ENCODE data around the gene KAZN. TPM values are rescaled to one million over a fixed set of nuclear protein-coding genes. Genes with fewer than 3 reads are reported as not detected.

The KAZN gene
- polyA plus RNA-seq, 1 experiment: 3.7 TPM

DNA sequence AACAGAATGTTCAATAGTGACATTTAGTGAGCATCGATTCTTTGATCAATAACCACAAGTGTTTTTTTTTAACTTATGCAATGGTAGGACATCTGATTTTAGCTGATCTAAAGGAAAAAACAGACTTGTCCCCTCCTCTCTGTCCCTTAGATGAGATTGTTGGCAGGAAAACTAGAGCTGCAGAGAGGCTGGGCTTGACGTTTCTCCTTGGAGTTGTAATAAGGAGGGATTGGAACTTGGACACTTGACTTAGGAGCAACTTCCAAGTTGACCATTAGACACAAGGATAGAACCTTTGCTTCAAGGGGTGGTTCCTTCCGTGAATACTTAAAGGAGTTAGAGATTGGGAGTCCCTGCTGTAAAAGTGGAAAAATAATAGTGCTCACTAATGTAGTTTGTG lies 49.9 kb downstream of the KAZN start:
- TF ChIP-seq CTCF (IDR thresholded peaks at IDR 0.05; ENCODE audit: low read depth, low read length): no peak
- Histone ChIP-seq H3K27me3 (ENCODE audit: control insufficient read depth, insufficient read depth, low read length) (no peaks in the 10 kb centered on the region), H3K9me3 (ENCODE audit: control insufficient read depth, insufficient read depth, low read length) (peaks cover 3% of the 10 kb centered on the region; the same call in 1 of the 2 replicates), H3K4me3 (ENCODE audit: low read depth, low read length) (no peak overlapping the region), H3K27ac (ENCODE audit: low read depth, low read length) (no peak overlapping the region)
- ChIA-PET CTCF (no interaction called here), POLR2A (no interaction called here)
- DNase-seq (ENCODE audit: low read depth, low spot score): no peak

GRCh38 chr1:14648896-14649855 lies 50.7 kb downstream of the KAZN start:
- Histone ChIP-seq H3K27ac (ENCODE audit: low read depth, low read length) (no peak overlapping the region), H3K4me3 (ENCODE audit: low read depth, low read length) (no peak overlapping the region), H3K9me3 (ENCODE audit: control insufficient read depth, insufficient read depth, low read length) (peaks cover 3% of the 10 kb centered on the region; the same call in 1 of the 2 replicates), H3K27me3 (ENCODE audit: control insufficient read depth, insufficient read depth, low read length) (no peaks in the 10 kb centered on the region)
- TF ChIP-seq CTCF (IDR thresholded peaks at IDR 0.05; ENCODE audit: low read depth, low read length): no peak
- DNase-seq (ENCODE audit: low read depth, low spot score): no peak
- CTCF ChIA-PET: no interaction called here
- POLR2A ChIA-PET: no interaction called here

GRCh38 chr1:14649976-14650375 lies 51.5 kb downstream of the KAZN start:
- DNase-seq (ENCODE audit: low read depth, low spot score): no peak
- H3K27me3 ChIP-seq (ENCODE audit: control insufficient read depth, insufficient read depth, low read length): no peaks in the 10 kb centered on the region
- no peak overlapping the region for H3K27ac ChIP-seq (ENCODE audit: low read depth, low read length)
- no peak for TF ChIP-seq CTCF (IDR thresholded peaks at IDR 0.05; ENCODE audit: low read depth, low read length)
- H3K4me3 ChIP-seq (ENCODE audit: low read depth, low read length): no peak overlapping the region
- ChIA-PET POLR2A (no interaction called here), CTCF (no interaction called here)
- H3K9me3 ChIP-seq (ENCODE audit: control insufficient read depth, insufficient read depth, low read length): peaks cover 3% of the 10 kb centered on the region; the same call in 1 of the 2 replicates

DNA sequence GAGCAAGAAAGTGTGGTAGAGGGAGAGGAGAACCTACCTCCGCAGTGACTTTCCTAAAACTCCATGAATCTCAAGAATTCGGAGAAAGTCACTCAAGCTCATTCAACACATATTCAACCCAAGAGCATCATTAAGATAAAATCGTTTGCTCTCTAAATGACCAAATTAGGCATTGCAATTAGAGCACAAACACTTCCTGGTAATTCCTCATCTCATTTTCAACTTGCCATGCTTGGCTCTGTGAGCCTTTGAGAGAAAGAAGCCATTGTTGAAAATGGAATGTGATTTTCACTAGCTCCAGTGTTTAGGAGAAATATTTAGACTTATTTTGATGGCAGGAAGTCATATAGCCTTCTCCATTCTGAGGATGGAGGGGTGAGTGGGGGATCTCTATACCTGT lies 52.5 kb downstream of the KAZN start:
- DNase-seq (ENCODE audit: low read depth, low spot score): no peak
- CTCF ChIA-PET: no interaction called here
- no peak overlapping the region for H3K27ac ChIP-seq (ENCODE audit: low read depth, low read length)
- POLR2A ChIA-PET: no interaction called here
- no peaks in the 10 kb centered on the region for H3K27me3 ChIP-seq (ENCODE audit: control insufficient read depth, insufficient read depth, low read length)
- TF ChIP-seq CTCF (IDR thresholded peaks at IDR 0.05; ENCODE audit: low read depth, low read length): no peak
- H3K9me3 ChIP-seq (ENCODE audit: control insufficient read depth, insufficient read depth, low read length): peaks cover 3% of the 10 kb centered on the region; the same call in 1 of the 2 replicates
- H3K4me3 ChIP-seq (ENCODE audit: low read depth, low read length): no peak overlapping the region

DNA sequence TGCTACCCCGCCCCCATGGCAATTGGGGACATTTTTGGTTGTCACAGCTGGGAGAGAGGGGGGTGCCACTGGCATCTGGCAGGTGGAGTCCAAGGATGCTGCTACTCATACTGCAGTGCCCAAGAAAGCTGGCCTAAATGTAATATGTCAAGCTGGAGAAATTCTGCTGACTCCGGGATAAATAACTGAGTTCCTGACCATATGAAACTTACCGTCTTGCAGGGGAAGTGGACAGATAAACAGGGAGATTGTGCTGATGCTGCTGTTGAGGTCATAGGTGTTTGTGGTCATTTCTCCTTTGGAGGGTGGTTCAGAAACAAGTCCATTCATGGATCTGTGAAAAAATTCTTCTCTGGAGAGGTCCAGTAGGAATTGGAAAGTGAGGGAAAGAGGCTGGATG lies 54.4 kb downstream of the KAZN start:
- no peak for TF ChIP-seq CTCF (IDR thresholded peaks at IDR 0.05; ENCODE audit: low read depth, low read length)
- POLR2A ChIA-PET: no interaction called here
- DNase-seq (ENCODE audit: low read depth, low spot score): no peak
- Histone ChIP-seq H3K9me3 (ENCODE audit: control insufficient read depth, insufficient read depth, low read length) (peaks cover 3% of the 10 kb centered on the region), H3K27ac (ENCODE audit: low read depth, low read length) (no peak overlapping the region), H3K27me3 (ENCODE audit: control insufficient read depth, insufficient read depth, low read length) (no peaks in the 10 kb centered on the region), H3K4me3 (ENCODE audit: low read depth, low read length) (no peak overlapping the region)
- CTCF ChIA-PET: no interaction called here
